ENCODE results near the gene COLEC11. TPM values are rescaled to one million over a fixed set of nuclear protein-coding genes. Genes with fewer than 3 reads are reported as not detected.

The COLEC11 gene
- total and polyA plus RNA-seq, 2 of the 13 experiments (the other 11 are each of a cell fraction or from before 2014, with no cell fraction given), result 1.5 to 3.0 TPM

DNA sequence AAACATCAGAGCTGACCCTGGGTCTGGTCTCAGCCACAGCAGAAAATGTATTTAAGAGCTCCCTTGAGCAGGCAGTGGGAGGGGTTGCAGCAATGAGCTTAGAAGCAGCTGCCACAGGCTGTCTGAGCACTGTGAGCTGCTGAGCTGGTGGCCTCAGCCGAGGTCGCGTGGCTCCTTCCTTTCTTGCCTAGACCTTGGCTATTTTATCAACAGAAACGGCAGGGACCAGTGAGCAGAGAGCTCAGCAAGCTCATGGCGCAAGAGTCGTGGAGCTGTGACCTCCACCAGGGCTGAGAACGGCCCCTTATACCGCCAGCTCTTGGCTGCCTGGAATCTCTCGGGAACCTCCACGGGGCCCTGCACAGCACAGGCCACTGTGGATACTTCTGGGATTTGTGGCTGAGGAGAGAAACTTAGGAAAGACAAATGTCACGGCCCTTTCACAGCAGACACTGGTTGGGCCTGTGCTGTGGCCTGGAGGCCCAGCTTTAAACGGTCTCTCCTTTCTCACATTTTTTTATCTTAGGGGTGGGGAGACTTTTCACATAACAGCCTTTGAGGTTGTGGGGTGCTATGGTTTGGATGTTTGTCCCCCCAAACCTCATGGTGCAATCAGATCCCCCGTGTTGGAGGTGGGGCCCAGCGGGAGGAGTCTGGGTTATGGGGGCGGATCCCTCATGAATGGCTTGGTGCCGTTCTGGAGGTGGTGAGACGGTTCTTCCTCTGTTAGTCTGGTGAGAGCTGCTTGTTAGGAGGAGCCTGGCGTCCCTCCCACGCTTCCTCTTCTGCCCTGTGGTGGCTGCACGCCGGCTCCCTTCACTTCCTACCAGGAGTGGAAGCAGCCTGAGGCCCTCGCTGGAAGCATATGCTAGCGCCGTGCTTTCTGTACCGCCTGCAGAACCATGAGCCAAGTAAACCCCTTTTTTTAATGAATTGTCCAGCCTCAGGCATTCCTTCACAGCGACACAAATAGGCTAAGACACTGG, 64.8 kb downstream of the COLEC11 start (continued):
- TF ChIP-seq, protein P1, sequence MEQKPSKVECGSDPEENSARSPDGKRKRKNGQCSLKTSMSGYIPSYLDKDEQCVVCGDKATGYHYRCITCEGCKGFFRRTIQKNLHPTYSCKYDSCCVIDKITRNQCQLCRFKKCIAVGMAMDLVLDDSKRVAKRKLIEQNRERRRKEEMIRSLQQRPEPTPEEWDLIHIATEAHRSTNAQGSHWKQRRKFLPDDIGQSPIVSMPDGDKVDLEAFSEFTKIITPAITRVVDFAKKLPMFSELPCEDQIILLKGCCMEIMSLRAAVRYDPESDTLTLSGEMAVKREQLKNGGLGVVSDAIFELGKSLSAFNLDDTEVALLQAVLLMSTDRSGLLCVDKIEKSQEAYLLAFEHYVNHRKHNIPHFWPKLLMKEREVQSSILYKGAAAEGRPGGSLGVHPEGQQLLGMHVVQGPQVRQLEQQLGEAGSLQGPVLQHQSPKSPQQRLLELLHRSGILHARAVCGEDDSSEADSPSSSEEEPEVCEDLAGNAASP (CRISPR knock-in tag; IDR thresholded peaks at IDR 0.05; ENCODE audit: borderline replicate concordance), result peak; percentile 55; the same call in 1 of the 2 replicates
- TF ChIP-seq, protein P2, sequence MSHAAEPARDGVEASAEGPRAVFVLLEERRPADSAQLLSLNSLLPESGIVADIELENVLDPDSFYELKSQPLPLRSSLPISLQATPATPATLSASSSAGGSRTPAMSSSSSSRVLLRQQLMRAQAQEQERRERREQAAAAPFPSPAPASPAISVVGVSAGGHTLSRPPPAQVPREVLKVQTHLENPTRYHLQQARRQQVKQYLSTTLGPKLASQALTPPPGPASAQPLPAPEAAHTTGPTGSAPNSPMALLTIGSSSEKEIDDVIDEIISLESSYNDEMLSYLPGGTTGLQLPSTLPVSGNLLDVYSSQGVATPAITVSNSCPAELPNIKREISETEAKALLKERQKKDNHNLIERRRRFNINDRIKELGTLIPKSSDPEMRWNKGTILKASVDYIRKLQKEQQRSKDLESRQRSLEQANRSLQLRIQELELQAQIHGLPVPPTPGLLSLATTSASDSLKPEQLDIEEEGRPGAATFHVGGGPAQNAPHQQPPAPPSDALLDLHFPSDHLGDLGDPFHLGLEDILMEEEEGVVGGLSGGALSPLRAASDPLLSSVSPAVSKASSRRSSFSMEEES (CRISPR knock-in tag; IDR thresholded peaks at IDR 0.05), result no peak
- TF ChIP-seq NR2F6 (IDR thresholded peaks at IDR 0.05) (0 out of 2 replicates have a peak, but pooled peaks have one; percentile 22), NR2F6 (CRISPR knock-in tag; IDR thresholded peaks at IDR 0.05) (peak; percentile 33), ZNF264 (CRISPR knock-in tag; IDR thresholded peaks at IDR 0.05) (no peak; the same call in 1 of the 2 replicates), TEAD3 (CRISPR knock-in tag; optimal IDR thresholded peaks at IDR 0.05; ENCODE audit: borderline replicate concordance) (no peak), YEATS4 (CRISPR knock-in tag; IDR thresholded peaks at IDR 0.05; ENCODE audit: borderline replicate concordance) (peak; percentile 53), ZFAT (CRISPR knock-in tag; conservative IDR thresholded peaks at IDR 0.05) (no peak), GATAD2A (CRISPR knock-in tag; IDR thresholded peaks at IDR 0.05) (peak; percentile 50; the same call in 1 of the 2 replicates), WIZ (CRISPR knock-in tag; IDR thresholded peaks at IDR 0.05) (0 out of 2 replicates have a peak, but pooled peaks have one; percentile 49), GTF3A (CRISPR knock-in tag; conservative IDR thresholded peaks at IDR 0.05) (no peak), SATB2 (CRISPR knock-in tag; IDR thresholded peaks at IDR 0.05) (no peak), ZNF543 (CRISPR knock-in tag; IDR thresholded peaks at IDR 0.05) (no peak), SRSF1 (optimal IDR thresholded peaks at IDR 0.05; ENCODE audit: low read depth, low read length) (no peak), ESRRA (CRISPR knock-in tag; IDR thresholded peaks at IDR 0.05; ENCODE audit: low read depth) (peak; percentile 10; the same call in 1 of the 2 replicates), SIX4 (CRISPR knock-in tag; IDR thresholded peaks at IDR 0.05) (no peak), GFI1 (CRISPR knock-in tag; IDR thresholded peaks at IDR 0.05; ENCODE audit: borderline replicate concordance) (no peak), KDM1A (CRISPR knock-in tag; IDR thresholded peaks at IDR 0.05) (no peak)
- TF ChIP-seq, protein P3, sequence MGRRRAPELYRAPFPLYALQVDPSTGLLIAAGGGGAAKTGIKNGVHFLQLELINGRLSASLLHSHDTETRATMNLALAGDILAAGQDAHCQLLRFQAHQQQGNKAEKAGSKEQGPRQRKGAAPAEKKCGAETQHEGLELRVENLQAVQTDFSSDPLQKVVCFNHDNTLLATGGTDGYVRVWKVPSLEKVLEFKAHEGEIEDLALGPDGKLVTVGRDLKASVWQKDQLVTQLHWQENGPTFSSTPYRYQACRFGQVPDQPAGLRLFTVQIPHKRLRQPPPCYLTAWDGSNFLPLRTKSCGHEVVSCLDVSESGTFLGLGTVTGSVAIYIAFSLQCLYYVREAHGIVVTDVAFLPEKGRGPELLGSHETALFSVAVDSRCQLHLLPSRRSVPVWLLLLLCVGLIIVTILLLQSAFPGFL (CRISPR knock-in tag; IDR thresholded peaks at IDR 0.05), result no peak
- TF ChIP-seq, protein P4, sequence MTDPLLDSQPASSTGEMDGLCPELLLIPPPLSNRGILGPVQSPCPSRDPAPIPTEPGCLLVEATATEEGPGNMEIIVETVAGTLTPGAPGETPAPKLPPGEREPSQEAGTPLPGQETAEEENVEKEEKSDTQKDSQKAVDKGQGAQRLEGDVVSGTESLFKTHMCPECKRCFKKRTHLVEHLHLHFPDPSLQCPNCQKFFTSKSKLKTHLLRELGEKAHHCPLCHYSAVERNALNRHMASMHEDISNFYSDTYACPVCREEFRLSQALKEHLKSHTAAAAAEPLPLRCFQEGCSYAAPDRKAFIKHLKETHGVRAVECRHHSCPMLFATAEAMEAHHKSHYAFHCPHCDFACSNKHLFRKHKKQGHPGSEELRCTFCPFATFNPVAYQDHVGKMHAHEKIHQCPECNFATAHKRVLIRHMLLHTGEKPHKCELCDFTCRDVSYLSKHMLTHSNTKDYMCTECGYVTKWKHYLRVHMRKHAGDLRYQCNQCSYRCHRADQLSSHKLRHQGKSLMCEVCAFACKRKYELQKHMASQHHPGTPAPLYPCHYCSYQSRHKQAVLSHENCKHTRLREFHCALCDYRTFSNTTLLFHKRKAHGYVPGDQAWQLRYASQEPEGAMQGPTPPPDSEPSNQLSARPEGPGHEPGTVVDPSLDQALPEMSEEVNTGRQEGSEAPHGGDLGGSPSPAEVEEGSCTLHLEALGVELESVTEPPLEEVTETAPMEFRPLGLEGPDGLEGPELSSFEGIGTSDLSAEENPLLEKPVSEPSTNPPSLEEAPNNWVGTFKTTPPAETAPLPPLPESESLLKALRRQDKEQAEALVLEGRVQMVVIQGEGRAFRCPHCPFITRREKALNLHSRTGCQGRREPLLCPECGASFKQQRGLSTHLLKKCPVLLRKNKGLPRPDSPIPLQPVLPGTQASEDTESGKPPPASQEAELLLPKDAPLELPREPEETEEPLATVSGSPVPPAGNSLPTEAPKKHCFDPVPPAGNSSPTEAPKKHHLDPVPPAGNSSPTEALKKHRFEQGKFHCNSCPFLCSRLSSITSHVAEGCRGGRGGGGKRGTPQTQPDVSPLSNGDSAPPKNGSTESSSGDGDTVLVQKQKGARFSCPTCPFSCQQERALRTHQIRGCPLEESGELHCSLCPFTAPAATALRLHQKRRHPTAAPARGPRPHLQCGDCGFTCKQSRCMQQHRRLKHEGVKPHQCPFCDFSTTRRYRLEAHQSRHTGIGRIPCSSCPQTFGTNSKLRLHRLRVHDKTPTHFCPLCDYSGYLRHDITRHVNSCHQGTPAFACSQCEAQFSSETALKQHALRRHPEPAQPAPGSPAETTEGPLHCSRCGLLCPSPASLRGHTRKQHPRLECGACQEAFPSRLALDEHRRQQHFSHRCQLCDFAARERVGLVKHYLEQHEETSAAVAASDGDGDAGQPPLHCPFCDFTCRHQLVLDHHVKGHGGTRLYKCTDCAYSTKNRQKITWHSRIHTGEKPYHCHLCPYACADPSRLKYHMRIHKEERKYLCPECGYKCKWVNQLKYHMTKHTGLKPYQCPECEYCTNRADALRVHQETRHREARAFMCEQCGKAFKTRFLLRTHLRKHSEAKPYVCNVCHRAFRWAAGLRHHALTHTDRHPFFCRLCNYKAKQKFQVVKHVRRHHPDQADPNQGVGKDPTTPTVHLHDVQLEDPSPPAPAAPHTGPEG (CRISPR knock-in tag; IDR thresholded peaks at IDR 0.05), result 0 out of 2 replicates have a peak, but pooled peaks have one; percentile 57
